Hepatocyte (in vitro differentiated cells): ENCODE results near the gene NFKB2.

Experiments
- CTCF ChIP-seq: fragments of 200-600 bp; sonication (generic); IDR thresholded peaks from 2 replicates; pipeline ENCODE4 v1.5.1; 2016; ENCODE audit warnings: antibody characterized with exemption, mild to moderate bottlenecking; ENCODE audit not compliant: poor library complexity
- EZH2 ChIP-seq: fragments of 200-600 bp; sonication (generic); IDR thresholded peaks from 2 replicates; pipeline ENCODE4 v1.6.1; 2016; ENCODE audit warnings: antibody characterized with exemption, mild to moderate bottlenecking, borderline replicate concordance

- no peak for TF ChIP-seq CTCF
- TF ChIP-seq EZH2: no peak
These were observed 25.4 kb downstream of the NFKB2 start, which contains the start of gene FBXL15 for GRCh38 chr10:102420714-102421506.
